ENCODE measurements around the gene MSI2.
"Not testable (repeated sequence)": the region's sequence is repeated elsewhere in the genome, so short reads cannot be mapped to it uniquely, and the experiment has no call there.

MSI2 gene

GRCh38 chr17:57489321-57489720 lies 233.0 kb downstream of the MSI2 start:
- no peak for DNase-seq

- DNase-seq, result no peak
Measured at GRCh38 chr17:57490111-57490845, 234.0 kb downstream of the MSI2 start.

GRCh38 chr17:57490890-57491289 lies 234.6 kb downstream of the MSI2 start:
- no peak for DNase-seq

- no peak for DNase-seq
Measured at GRCh38 chr17:57493171-57493570, 236.8 kb downstream of the MSI2 start.

- DNase-seq, result no peak
Measured at GRCh38 chr17:57493625-57494024, 237.3 kb downstream of the MSI2 start.

GRCh38 chr17:57494443-57494842 lies 238.1 kb downstream of the MSI2 start:
- DNase-seq, result no peak

GRCh38 chr17:57495771-57496170 lies 239.4 kb downstream of the MSI2 start:
- DNase-seq, result no peak

- DNase-seq, result no peak
Measured at GRCh38 chr17:57496382-57496781, 240.1 kb downstream of the MSI2 start.

GRCh38 chr17:57498443-57498842 lies 242.1 kb downstream of the MSI2 start:
- DNase-seq, result no peak

- DNase-seq, result not testable (repeated sequence)
Measured at GRCh38 chr17:57499221-57499620, 242.9 kb downstream of the MSI2 start.

- no peak for DNase-seq
Measured at GRCh38 chr17:57499648-57500049, 243.3 kb downstream of the MSI2 start.

- no peak for DNase-seq
Measured at GRCh38 chr17:57501016-57501415, 244.7 kb downstream of the MSI2 start.

- DNase-seq, result no peak
Measured at GRCh38 chr17:57502022-57502421, 245.7 kb downstream of the MSI2 start.

GRCh38 chr17:57502811-57503241 lies 246.5 kb downstream of the MSI2 start:
- no peak for DNase-seq

GRCh38 chr17:57504208-57504607 lies 247.9 kb downstream of the MSI2 start:
- DNase-seq, result no peak

- DNase-seq, result no peak
Measured at GRCh38 chr17:57505841-57506773, 249.8 kb downstream of the MSI2 start.

- no peak for DNase-seq
Measured at GRCh38 chr17:57506774-57507127, 250.4 kb downstream of the MSI2 start.

GRCh38 chr17:57507828-57508227 lies 251.5 kb downstream of the MSI2 start:
- DNase-seq, result no peak

GRCh38 chr17:57508671-57509070 lies 252.3 kb downstream of the MSI2 start:
- DNase-seq, result no peak

GRCh38 chr17:57511475-57512123 lies 255.3 kb downstream of the MSI2 start:
- no peak for DNase-seq

- DNase-seq, result no peak
Measured at GRCh38 chr17:57512258-57512657, 255.9 kb downstream of the MSI2 start.

GRCh38 chr17:57512691-57513090 lies 256.4 kb downstream of the MSI2 start:
- DNase-seq, result no peak

- no peak for DNase-seq
Measured at GRCh38 chr17:57513569-57513968, 257.2 kb downstream of the MSI2 start.

GRCh38 chr17:57514614-57515013 lies 258.3 kb downstream of the MSI2 start:
- no peak for DNase-seq

All from NCI-H1930 (cell line).